SK-N-SH (cell line): Measurements from ENCODE around the gene TAF11L3. TPM values are rescaled to one million over a fixed set of nuclear protein-coding genes. Genes with fewer than 3 reads are reported as not detected.
"Not testable (repeated sequence)": the region's sequence is repeated elsewhere in the genome, so short reads cannot be mapped to it uniquely, and the experiment has no call there.

Experiments used
- CTCF ChIA-PET: fragments of 300-600, 350-600 bp; formaldehyde crosslinking; extraction: SDS; loops from one replicate; lab custom pipeline; 2021; lab: Yijun Ruan, JAX
- POLR2A ChIA-PET: fragments of 350-600 bp; sonication (Branson Sonifier 250); formaldehyde crosslinking; extraction: SDS; loops from one replicate; lab custom pipeline; 2020; ENCODE audit warnings: antibody characterized with exemption, inconsistent platforms; lab: Yijun Ruan, JAX
- DNase-seq: peaks from one replicate; pipeline ENCODE4 v3.0.0; 2012
- H2AFZ ChIP-seq: fragments of 200-600 bp; sonication (generic); 2 replicates; pipeline ENCODE4 v1.8.1; 2016; ENCODE audit warnings: antibody characterized with exemption, mild to moderate bottlenecking, low read depth
- H3F3A ChIP-seq: fragments of 200-600 bp; sonication (generic); replicated peaks from 2 replicates; pipeline ENCODE3; 2016; ENCODE audit warnings: antibody characterized with exemption, mild to moderate bottlenecking; ENCODE audit not compliant: insufficient read depth
- H3K27ac ChIP-seq, 2 experiments: fragments of 200-500 bp in 1 of 2; fragments of 200-600 bp in 1 of 2; sonication (Bioruptor generic) in 1 of 2; sonication (generic), shearing (Covaris generic) in 1 of 2; 2 replicates each; pipeline versions ENCODE4 v1.5.1 to v1.6.1; 2014 to 2016; ENCODE audit warnings: low read depth in 2 of 2, inconsistent platforms in 1 of 2, low read length in 1 of 2, mild to moderate bottlenecking in 1 of 2, mixed read lengths in 1 of 2
- H3K27me3 ChIP-seq: fragments of 200-600 bp; sonication (generic), shearing (Covaris generic); 2 replicates; pipeline ENCODE4 v1.6.1; 2016; ENCODE audit warnings: mixed run types; ENCODE audit not compliant: insufficient read depth
- H3K36me3 ChIP-seq, 2 experiments: fragments of 200-500 bp in 1 of 2; fragments of 200-600 bp in 1 of 2; sonication (Bioruptor generic) in 1 of 2; sonication (generic) in 1 of 2; replicated peaks in 1 of 2; 2 replicates each; pipeline versions ENCODE3 to v1.5.1; 2014 to 2016; ENCODE audit warnings: low read length in 1 of 2, mild to moderate bottlenecking in 1 of 2; ENCODE audit not compliant: insufficient read depth in 2 of 2, control insufficient read depth in 1 of 2
- H3K4me1 ChIP-seq, 2 experiments: fragments of 200-500 bp in 1 of 2; fragments of 200-600 bp in 1 of 2; sonication (Bioruptor generic) in 1 of 2; sonication (generic), shearing (Covaris generic) in 1 of 2; 2 replicates each; pipeline versions ENCODE4 v1.5.1 to v1.6.1; 2014 to 2016; ENCODE audit warnings: low read depth in 1 of 2, low read length in 1 of 2, mixed run types in 1 of 2; ENCODE audit not compliant: insufficient read depth in 2 of 2, control insufficient read depth in 1 of 2
- H3K4me2 ChIP-seq: fragments of 200-600 bp; sonication (generic), shearing (Covaris generic); 2 replicates; pipeline ENCODE4 v1.6.1; 2017; ENCODE audit warnings: mixed run types
- H3K4me3 ChIP-seq, 2 experiments: fragments of 200-500 bp in 1 of 2; fragments of 200-600 bp in 1 of 2; sonication (Bioruptor generic) in 1 of 2; sonication (generic), shearing (Covaris generic) in 1 of 2; 2 replicates each; pipeline versions ENCODE4 v1.5.1 to v1.8.1; 2014 to 2016; ENCODE audit warnings: low read depth in 2 of 2, inconsistent platforms in 1 of 2, low read length in 1 of 2, mild to moderate bottlenecking in 1 of 2, mixed read lengths in 1 of 2, moderate library complexity in 1 of 2
- H3K79me2 ChIP-seq: fragments of 200-600 bp; sonication (generic); 2 replicates; pipeline ENCODE4 v1.8.1; 2017; ENCODE audit warnings: mild to moderate bottlenecking; ENCODE audit not compliant: insufficient read depth
- H3K9ac ChIP-seq: fragments of 200-600 bp; sonication (generic); 2 replicates; pipeline ENCODE4 v1.6.1; 2017; ENCODE audit warnings: mixed run types
- H3K9me2 ChIP-seq: fragments of 200-600 bp; sonication (generic); 2 replicates; pipeline ENCODE4 v1.6.1; 2017; ENCODE audit warnings: mixed run types
- H3K9me3 ChIP-seq: fragments of 200-600 bp; sonication (generic); 2 replicates; pipeline ENCODE4 v1.6.1; 2017; ENCODE audit warnings: mixed run types, mild to moderate bottlenecking, moderate library complexity
- H4K20me1 ChIP-seq: fragments of 200-600 bp; sonication (generic); 2 replicates; pipeline ENCODE4 v1.6.1; 2017; ENCODE audit warnings: mild to moderate bottlenecking, mixed run types; ENCODE audit not compliant: insufficient read depth
- CHD2 ChIP-seq: fragments of 150-350 bp; IDR thresholded peaks from 2 replicates; pipeline ENCODE4 v1.6.1; 2018; ENCODE audit warnings: low read length; ENCODE audit not compliant: partially characterized antibody
- ELF1 ChIP-seq: IDR thresholded peaks from 2 replicates; pipeline ENCODE4 v1.4.0; 2012
- EP300 ChIP-seq, 2 experiments: IDR thresholded peaks; 2 replicates each; pipeline versions ENCODE4 v1.4.0 to v1.6.1; 2012; ENCODE audit warnings: borderline replicate concordance in 1 of 2, low read depth in 1 of 2, low read length in 1 of 2
- FOSL2 ChIP-seq: IDR thresholded peaks from 2 replicates; pipeline ENCODE4 v1.4.0; 2012; ENCODE audit warnings: low read depth, mild to moderate bottlenecking, moderate library complexity, borderline replicate concordance
- GABPA ChIP-seq: IDR thresholded peaks from 2 replicates; pipeline ENCODE4 v1.4.0; 2012; ENCODE audit warnings: low read depth, mild to moderate bottlenecking
- GATA2 ChIP-seq: sonication (generic); formaldehyde crosslinking; IDR thresholded peaks from 2 replicates; pipeline ENCODE4 v1.5.0; 2020; ENCODE audit warnings: mild to moderate bottlenecking, missing genetic modification reagents
- POLR2AphosphoS5 ChIP-seq: IDR thresholded peaks from 2 replicates; pipeline ENCODE4 v1.6.1; 2012; ENCODE audit warnings: low read depth, low read length
- RAD21 ChIP-seq: IDR thresholded peaks from 2 replicates; pipeline ENCODE4 v1.6.1; 2012; ENCODE audit warnings: mild to moderate bottlenecking, low read length
- RCOR1 ChIP-seq: fragments of 150-350 bp; IDR thresholded peaks from 2 replicates; pipeline ENCODE4 v1.6.1; 2017; ENCODE audit warnings: antibody characterized with exemption, low read length
- SIN3A ChIP-seq: IDR thresholded peaks from 2 replicates; pipeline ENCODE4 v1.6.1; 2012; ENCODE audit warnings: low read depth, mild to moderate bottlenecking, low read length, moderate library complexity, borderline replicate concordance
- SMC3 ChIP-seq: IDR thresholded peaks from 2 replicates; pipeline ENCODE4 v1.6.1; 2012; ENCODE audit warnings: low read depth, low read length, improper control_type of control experiment
- TAF1 ChIP-seq: IDR thresholded peaks from 2 replicates; pipeline ENCODE4 v1.6.1; 2012; ENCODE audit warnings: low read depth, mild to moderate bottlenecking, low read length, moderate library complexity, borderline replicate concordance
- YY1 ChIP-seq: IDR thresholded peaks from 2 replicates; pipeline ENCODE4 v1.4.0; 2012; ENCODE audit warnings: low read depth, mild to moderate bottlenecking
- WGBS: methylation state at CpG from one replicate; pipeline ENCODE4 v1.1.6; 2017; ENCODE audit warnings: low lambda C conversion rate; 5-methylcytosine and 5-hydroxymethylcytosine counted together
- polyA plus RNA-seq, 3 experiments: library from polyadenylated mRNA; depleted of rRNA; stranded (reverse); fragments of >200 nt; gene quantifications; 2 replicates each; pipeline ENCODE4 v1.2.3, GENCODE V29; 2012
- TF ChIP-seq, protein P1 (sequence below): IDR thresholded peaks from 2 replicates; pipeline ENCODE4 v1.4.0; 2012; ENCODE audit warnings: low read depth
- TF ChIP-seq, protein P2 (sequence below): IDR thresholded peaks from 2 replicates; pipeline ENCODE4 v1.4.0; 2012; ENCODE audit warnings: low read depth, borderline replicate concordance
- TF ChIP-seq, protein P3 (sequence below): fragments of 150-350 bp; IDR thresholded peaks from 2 replicates; pipeline ENCODE4 v1.6.1; 2017; ENCODE audit warnings: antibody characterized with exemption, low read length, low read depth, borderline replicate concordance
- TF ChIP-seq, protein P4 (sequence below): fragments of 200-600 bp; sonication (generic); IDR thresholded peaks from 2 replicates; pipeline ENCODE4 v1.6.1; 2017; ENCODE audit warnings: antibody characterized with exemption, mild to moderate bottlenecking, moderate library complexity

Gene TAF11L3
- polyA plus RNA-seq, 1 of the 3 experiments (the other 2 are of a cell fraction), result not detected

DNA sequence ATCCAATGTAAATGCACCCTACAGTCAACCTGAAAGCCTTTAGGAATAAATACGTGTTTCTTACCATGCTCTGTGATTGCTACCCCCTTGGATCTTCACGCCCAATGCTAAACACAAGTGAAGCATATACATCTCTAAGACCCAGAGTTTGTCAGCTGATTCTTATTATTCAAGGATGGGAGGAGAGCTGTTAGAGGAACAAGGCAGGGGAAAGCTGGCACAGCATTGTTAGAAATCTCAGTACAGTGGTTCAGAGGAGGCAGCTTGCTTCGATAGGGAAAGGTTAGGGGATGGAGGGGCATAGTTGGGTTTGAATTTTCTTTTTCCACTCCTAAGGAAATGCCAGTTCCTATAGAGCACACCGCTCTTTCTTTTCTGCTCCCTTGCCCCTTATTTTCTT, 36.8 kb upstream of the TAF11L3 start:
- no peaks in the 10 kb centered on the region for H3K79me2 ChIP-seq
- ChIA-PET CTCF (interaction anchor here (0.6 to 1.8 kb wide), 2 partner anchors 203 to 265 kb away, joined by 3 to 9 read pairs; no protein-coding TSS in a partner anchor), POLR2A (no interaction called here)
- no peak for TF ChIP-seq POLR2AphosphoS5
- no peak for TF ChIP-seq ELF1
- no peak for TF ChIP-seq SMC3
- TF ChIP-seq, protein P1, sequence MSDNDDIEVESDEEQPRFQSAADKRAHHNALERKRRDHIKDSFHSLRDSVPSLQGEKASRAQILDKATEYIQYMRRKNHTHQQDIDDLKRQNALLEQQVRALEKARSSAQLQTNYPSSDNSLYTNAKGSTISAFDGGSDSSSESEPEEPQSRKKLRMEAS, result no peak
- TF ChIP-seq, protein P2, sequence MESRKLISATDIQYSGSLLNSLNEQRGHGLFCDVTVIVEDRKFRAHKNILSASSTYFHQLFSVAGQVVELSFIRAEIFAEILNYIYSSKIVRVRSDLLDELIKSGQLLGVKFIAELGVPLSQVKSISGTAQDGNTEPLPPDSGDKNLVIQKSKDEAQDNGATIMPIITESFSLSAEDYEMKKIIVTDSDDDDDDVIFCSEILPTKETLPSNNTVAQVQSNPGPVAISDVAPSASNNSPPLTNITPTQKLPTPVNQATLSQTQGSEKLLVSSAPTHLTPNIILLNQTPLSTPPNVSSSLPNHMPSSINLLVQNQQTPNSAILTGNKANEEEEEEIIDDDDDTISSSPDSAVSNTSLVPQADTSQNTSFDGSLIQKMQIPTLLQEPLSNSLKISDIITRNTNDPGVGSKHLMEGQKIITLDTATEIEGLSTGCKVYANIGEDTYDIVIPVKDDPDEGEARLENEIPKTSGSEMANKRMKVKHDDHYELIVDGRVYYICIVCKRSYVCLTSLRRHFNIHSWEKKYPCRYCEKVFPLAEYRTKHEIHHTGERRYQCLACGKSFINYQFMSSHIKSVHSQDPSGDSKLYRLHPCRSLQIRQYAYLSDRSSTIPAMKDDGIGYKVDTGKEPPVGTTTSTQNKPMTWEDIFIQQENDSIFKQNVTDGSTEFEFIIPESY, result no peak
- no peak for TF ChIP-seq EP300 (IDR thresholded peaks at IDR 0.05; ENCODE audit: borderline replicate concordance in 1 of 2, low read depth in 1 of 2, low read length in 1 of 2)
- TF ChIP-seq, protein P3, sequence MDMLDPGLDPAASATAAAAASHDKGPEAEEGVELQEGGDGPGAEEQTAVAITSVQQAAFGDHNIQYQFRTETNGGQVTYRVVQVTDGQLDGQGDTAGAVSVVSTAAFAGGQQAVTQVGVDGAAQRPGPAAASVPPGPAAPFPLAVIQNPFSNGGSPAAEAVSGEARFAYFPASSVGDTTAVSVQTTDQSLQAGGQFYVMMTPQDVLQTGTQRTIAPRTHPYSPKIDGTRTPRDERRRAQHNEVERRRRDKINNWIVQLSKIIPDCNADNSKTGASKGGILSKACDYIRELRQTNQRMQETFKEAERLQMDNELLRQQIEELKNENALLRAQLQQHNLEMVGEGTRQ, result no peak
- no peak for TF ChIP-seq RCOR1
- TF ChIP-seq, protein P4, sequence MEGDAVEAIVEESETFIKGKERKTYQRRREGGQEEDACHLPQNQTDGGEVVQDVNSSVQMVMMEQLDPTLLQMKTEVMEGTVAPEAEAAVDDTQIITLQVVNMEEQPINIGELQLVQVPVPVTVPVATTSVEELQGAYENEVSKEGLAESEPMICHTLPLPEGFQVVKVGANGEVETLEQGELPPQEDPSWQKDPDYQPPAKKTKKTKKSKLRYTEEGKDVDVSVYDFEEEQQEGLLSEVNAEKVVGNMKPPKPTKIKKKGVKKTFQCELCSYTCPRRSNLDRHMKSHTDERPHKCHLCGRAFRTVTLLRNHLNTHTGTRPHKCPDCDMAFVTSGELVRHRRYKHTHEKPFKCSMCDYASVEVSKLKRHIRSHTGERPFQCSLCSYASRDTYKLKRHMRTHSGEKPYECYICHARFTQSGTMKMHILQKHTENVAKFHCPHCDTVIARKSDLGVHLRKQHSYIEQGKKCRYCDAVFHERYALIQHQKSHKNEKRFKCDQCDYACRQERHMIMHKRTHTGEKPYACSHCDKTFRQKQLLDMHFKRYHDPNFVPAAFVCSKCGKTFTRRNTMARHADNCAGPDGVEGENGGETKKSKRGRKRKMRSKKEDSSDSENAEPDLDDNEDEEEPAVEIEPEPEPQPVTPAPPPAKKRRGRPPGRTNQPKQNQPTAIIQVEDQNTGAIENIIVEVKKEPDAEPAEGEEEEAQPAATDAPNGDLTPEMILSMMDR, result no peak
- no peak for TF ChIP-seq FOSL2
- TF ChIP-seq TAF1, result no peak
- H2AFZ ChIP-seq, result no peak overlapping the region
- no peak for DNase-seq
- H3K36me3 ChIP-seq, result no peaks in the 10 kb centered on the region
- H4K20me1 ChIP-seq, result no peaks in the 10 kb centered on the region
- H3F3A ChIP-seq, result no peaks in the 10 kb centered on the region
- H3K4me3 ChIP-seq, result no peak overlapping the region
- H3K4me2 ChIP-seq, result no peak overlapping the region
- WGBS, result 65% methylated on average over 4 of the region's 4 CpGs
- H3K9ac ChIP-seq, result no peak overlapping the region
- no peaks in the 10 kb centered on the region for H3K27me3 ChIP-seq
- H3K9me2 ChIP-seq, result no peaks in the 10 kb centered on the region
- H3K9me3 ChIP-seq, result no peaks in the 10 kb centered on the region
- no peak overlapping the region for H3K27ac ChIP-seq
- H3K4me1 ChIP-seq, result peaks cover 0 to 5% of the 10 kb centered on the region in 2 experiments; a peak in 2 of 4 replicates

DNA sequence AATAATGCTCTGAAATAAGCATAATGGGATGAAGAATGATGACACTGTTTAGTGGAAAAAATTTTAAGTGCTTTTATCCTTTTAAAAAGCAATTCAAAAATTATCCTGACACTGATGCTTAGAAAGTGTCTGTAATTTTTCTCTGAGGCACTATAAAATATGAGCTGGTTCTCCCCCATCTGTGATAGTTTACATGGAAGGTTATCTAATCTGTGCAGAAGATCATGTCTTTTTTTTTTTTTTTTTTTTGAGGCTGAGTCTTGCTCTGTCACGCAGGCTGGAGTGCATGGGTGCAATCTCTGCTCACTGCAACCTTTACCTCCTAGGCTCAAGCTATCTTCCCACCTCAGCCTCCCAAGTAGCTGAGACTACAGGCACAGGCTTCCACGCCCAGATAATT, 35.4 kb upstream of the TAF11L3 start:
- POLR2A ChIA-PET, result no interaction called here
- peak; percentile 12 for TF ChIP-seq CHD2
- TF ChIP-seq EP300 (IDR thresholded peaks at IDR 0.05; ENCODE audit: borderline replicate concordance in 1 of 2, low read depth in 1 of 2, low read length in 1 of 2), result peak in 1 of 2 experiments; percentile 80; a peak in 1 of 4 replicates
- TF ChIP-seq GATA2, result peak; percentile 88
- TF ChIP-seq RAD21, result no peak
- TF ChIP-seq RCOR1, result peak; percentile 53; the same call in 1 of the 2 replicates
- no peak for TF ChIP-seq TAF1
- TF ChIP-seq GABPA, result no peak
- TF ChIP-seq YY1, result no peak
- TF ChIP-seq SIN3A, result no peak

DNA sequence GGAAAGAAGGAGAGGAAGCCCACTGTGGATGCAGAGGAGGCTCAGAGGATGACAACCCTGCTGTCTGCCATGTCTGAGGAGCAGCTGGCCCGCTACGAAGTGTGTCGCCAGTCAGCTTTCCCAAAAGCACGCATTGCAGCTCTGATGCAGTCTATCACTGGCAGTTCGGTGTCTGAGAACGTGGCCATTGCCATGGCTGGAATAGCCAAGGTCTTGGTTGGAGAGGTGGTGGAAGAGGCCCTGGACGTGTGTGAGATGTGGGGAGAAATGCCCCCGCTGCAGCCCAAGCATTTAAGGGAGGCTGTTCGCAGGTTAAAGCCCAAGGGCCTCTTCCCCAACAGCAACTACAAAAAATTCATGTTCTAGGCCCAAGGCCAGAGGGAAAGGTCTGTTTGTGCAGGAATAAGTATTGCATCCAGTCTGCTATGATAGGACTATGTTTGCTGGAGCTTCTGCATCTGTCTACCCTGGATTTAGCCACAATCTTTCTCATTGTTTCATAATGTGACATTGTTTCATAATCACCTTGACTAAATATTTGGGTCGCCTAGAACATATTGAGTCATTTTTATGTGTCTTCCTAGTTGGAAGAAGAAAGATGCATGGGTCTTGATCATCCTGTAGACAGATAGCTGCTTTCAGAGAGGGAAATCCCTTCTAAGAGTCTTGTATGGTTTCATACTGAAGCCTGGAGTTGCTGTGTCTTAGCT, 31.5 kb upstream of the TAF11L3 start:
- H3K27ac ChIP-seq, H3K4me1 ChIP-seq, H3K4me3 ChIP-seq, H3K9ac ChIP-seq, H3K9me3 ChIP-seq, H3K79me2 ChIP-seq, H3K4me2 ChIP-seq, H3K36me3 ChIP-seq, DNase-seq, H3K9me2 ChIP-seq, H2AFZ ChIP-seq, H3K27me3 ChIP-seq, POLR2A ChIA-PET, H3F3A ChIP-seq, CTCF ChIA-PET, H4K20me1 ChIP-seq: not testable (repeated sequence)
- 46% methylated on average over 7 of the region's 10 CpGs for WGBS

More for the DNA sequence above, 35.4 kb upstream of the TAF11L3 start:
- no peak overlapping the region for H3K9ac ChIP-seq
- H3F3A ChIP-seq, result no peaks in the 10 kb centered on the region
- WGBS, result 13% methylated on average over 2 of the region's 2 CpGs
- H3K4me1 ChIP-seq, result peaks cover 0 to 3% of the 10 kb centered on the region in 2 experiments; a peak in 2 of 4 replicates
- no peaks in the 10 kb centered on the region for H3K9me3 ChIP-seq
- no peaks in the 10 kb centered on the region for H3K79me2 ChIP-seq
- peak; percentile 30 for DNase-seq
- no peaks in the 10 kb centered on the region for H4K20me1 ChIP-seq
- no peaks in the 10 kb centered on the region for H3K27me3 ChIP-seq
- no peaks in the 10 kb centered on the region for H3K36me3 ChIP-seq
- CTCF ChIA-PET, result interaction anchor here (1.2 kb wide), 1 partner anchor 266 kb away, joined by 5 read pairs; no protein-coding TSS in a partner anchor
- H3K27ac ChIP-seq, result no peak overlapping the region
- H3K9me2 ChIP-seq, result no peaks in the 10 kb centered on the region
- no peak overlapping the region for H3K4me3 ChIP-seq
- no peak overlapping the region for H3K4me2 ChIP-seq
- H2AFZ ChIP-seq, result no peak overlapping the region
